SK-N-SH (cell line): ENCODE measurements around the gene EMP1. TPM values are rescaled to one million over a fixed set of nuclear protein-coding genes. Genes with fewer than 3 reads are reported as not detected.

Source experiments
- CTCF ChIA-PET: fragments of 300-600, 350-600 bp; formaldehyde crosslinking; extraction: SDS; loops from one replicate; lab custom pipeline; 2021; lab: Yijun Ruan, JAX
- POLR2A ChIA-PET: fragments of 350-600 bp; sonication (Branson Sonifier 250); formaldehyde crosslinking; extraction: SDS; loops from one replicate; lab custom pipeline; 2020; ENCODE audit warnings: antibody characterized with exemption, inconsistent platforms; lab: Yijun Ruan, JAX
- DNase-seq: peaks from one replicate; pipeline ENCODE4 v3.0.0; 2012
- H2AFZ ChIP-seq: fragments of 200-600 bp; sonication (generic); 2 replicates; pipeline ENCODE4 v1.8.1; 2016; ENCODE audit warnings: antibody characterized with exemption, mild to moderate bottlenecking, low read depth
- H3F3A ChIP-seq: fragments of 200-600 bp; sonication (generic); replicated peaks from 2 replicates; pipeline ENCODE3; 2016; ENCODE audit warnings: antibody characterized with exemption, mild to moderate bottlenecking; ENCODE audit not compliant: insufficient read depth
- H3K27ac ChIP-seq, 2 experiments: fragments of 200-500 bp in 1 of 2; fragments of 200-600 bp in 1 of 2; sonication (Bioruptor generic) in 1 of 2; sonication (generic), shearing (Covaris generic) in 1 of 2; 2 replicates each; pipeline versions ENCODE4 v1.5.1 to v1.6.1; 2014 to 2016; ENCODE audit warnings: low read depth in 2 of 2, inconsistent platforms in 1 of 2, low read length in 1 of 2, mild to moderate bottlenecking in 1 of 2, mixed read lengths in 1 of 2
- H3K27me3 ChIP-seq: fragments of 200-600 bp; sonication (generic), shearing (Covaris generic); 2 replicates; pipeline ENCODE4 v1.6.1; 2016; ENCODE audit warnings: mixed run types; ENCODE audit not compliant: insufficient read depth
- H3K36me3 ChIP-seq, 2 experiments: fragments of 200-500 bp in 1 of 2; fragments of 200-600 bp in 1 of 2; sonication (Bioruptor generic) in 1 of 2; sonication (generic) in 1 of 2; replicated peaks in 1 of 2; 2 replicates each; pipeline versions ENCODE3 to v1.5.1; 2014 to 2016; ENCODE audit warnings: low read length in 1 of 2, mild to moderate bottlenecking in 1 of 2; ENCODE audit not compliant: insufficient read depth in 2 of 2, control insufficient read depth in 1 of 2
- H3K4me1 ChIP-seq, 2 experiments: fragments of 200-500 bp in 1 of 2; fragments of 200-600 bp in 1 of 2; sonication (Bioruptor generic) in 1 of 2; sonication (generic), shearing (Covaris generic) in 1 of 2; 2 replicates each; pipeline versions ENCODE4 v1.5.1 to v1.6.1; 2014 to 2016; ENCODE audit warnings: low read depth in 1 of 2, low read length in 1 of 2, mixed run types in 1 of 2; ENCODE audit not compliant: insufficient read depth in 2 of 2, control insufficient read depth in 1 of 2
- H3K4me2 ChIP-seq: fragments of 200-600 bp; sonication (generic), shearing (Covaris generic); 2 replicates; pipeline ENCODE4 v1.6.1; 2017; ENCODE audit warnings: mixed run types
- H3K4me3 ChIP-seq, 2 experiments: fragments of 200-500 bp in 1 of 2; fragments of 200-600 bp in 1 of 2; sonication (Bioruptor generic) in 1 of 2; sonication (generic), shearing (Covaris generic) in 1 of 2; 2 replicates each; pipeline versions ENCODE4 v1.5.1 to v1.8.1; 2014 to 2016; ENCODE audit warnings: low read depth in 2 of 2, inconsistent platforms in 1 of 2, low read length in 1 of 2, mild to moderate bottlenecking in 1 of 2, mixed read lengths in 1 of 2, moderate library complexity in 1 of 2
- H3K79me2 ChIP-seq: fragments of 200-600 bp; sonication (generic); 2 replicates; pipeline ENCODE4 v1.8.1; 2017; ENCODE audit warnings: mild to moderate bottlenecking; ENCODE audit not compliant: insufficient read depth
- H3K9ac ChIP-seq: fragments of 200-600 bp; sonication (generic); 2 replicates; pipeline ENCODE4 v1.6.1; 2017; ENCODE audit warnings: mixed run types
- H3K9me2 ChIP-seq: fragments of 200-600 bp; sonication (generic); 2 replicates; pipeline ENCODE4 v1.6.1; 2017; ENCODE audit warnings: mixed run types
- H3K9me3 ChIP-seq: fragments of 200-600 bp; sonication (generic); 2 replicates; pipeline ENCODE4 v1.6.1; 2017; ENCODE audit warnings: mixed run types, mild to moderate bottlenecking, moderate library complexity
- H4K20me1 ChIP-seq: fragments of 200-600 bp; sonication (generic); 2 replicates; pipeline ENCODE4 v1.6.1; 2017; ENCODE audit warnings: mild to moderate bottlenecking, mixed run types; ENCODE audit not compliant: insufficient read depth
- CHD2 ChIP-seq: fragments of 150-350 bp; IDR thresholded peaks from 2 replicates; pipeline ENCODE4 v1.6.1; 2018; ENCODE audit warnings: low read length; ENCODE audit not compliant: partially characterized antibody
- CTCF ChIP-seq: fragments of 200-600 bp; sonication (generic); IDR thresholded peaks from 2 replicates; pipeline ENCODE4 v1.6.1; 2017; ENCODE audit warnings: antibody characterized with exemption, mild to moderate bottlenecking, moderate library complexity
- ELF1 ChIP-seq: IDR thresholded peaks from 2 replicates; pipeline ENCODE4 v1.4.0; 2012
- EP300 ChIP-seq, 2 experiments: IDR thresholded peaks; 2 replicates each; pipeline versions ENCODE4 v1.4.0 to v1.6.1; 2012; ENCODE audit warnings: borderline replicate concordance in 1 of 2, low read depth in 1 of 2, low read length in 1 of 2
- EZH2phosphoT487 ChIP-seq: fragments of 200-600 bp; sonication (generic); IDR thresholded peaks from 2 replicates; pipeline ENCODE4 v1.6.1; 2017; ENCODE audit warnings: low read depth, mixed run types, mild to moderate bottlenecking, antibody characterized with exemption, moderate library complexity, borderline replicate concordance
- FOXM1 ChIP-seq: IDR thresholded peaks from 2 replicates; pipeline ENCODE4 v1.4.0; 2012; ENCODE audit warnings: low read depth, mild to moderate bottlenecking
- IRF3 ChIP-seq: fragments of 150-350 bp; IDR thresholded peaks from 2 replicates; pipeline ENCODE4 v1.6.1; 2016; ENCODE audit warnings: mild to moderate bottlenecking, low read depth, low read length
- MAX ChIP-seq: IDR thresholded peaks from 2 replicates; pipeline ENCODE4 v1.4.0; 2012; ENCODE audit warnings: low read depth
- MXI1 ChIP-seq: IDR thresholded peaks from 2 replicates; pipeline ENCODE4 v1.6.1; 2012; ENCODE audit warnings: mild to moderate bottlenecking, low read depth, low read length, improper control_type of control experiment
- NFIC ChIP-seq: IDR thresholded peaks from 2 replicates; pipeline ENCODE4 v1.4.0; 2012; ENCODE audit warnings: borderline replicate concordance
- PBX3 ChIP-seq: IDR thresholded peaks from 2 replicates; pipeline ENCODE4; 2012
- POLR2AphosphoS5 ChIP-seq: IDR thresholded peaks from 2 replicates; pipeline ENCODE4 v1.6.1; 2012; ENCODE audit warnings: low read depth, low read length
- RCOR1 ChIP-seq: fragments of 150-350 bp; IDR thresholded peaks from 2 replicates; pipeline ENCODE4 v1.6.1; 2017; ENCODE audit warnings: antibody characterized with exemption, low read length
- RXRA ChIP-seq: IDR thresholded peaks from 2 replicates; pipeline ENCODE4 v1.4.0; 2012; ENCODE audit warnings: low read depth, mild to moderate bottlenecking, borderline replicate concordance
- SIN3A ChIP-seq: IDR thresholded peaks from 2 replicates; pipeline ENCODE4 v1.6.1; 2012; ENCODE audit warnings: low read depth, mild to moderate bottlenecking, low read length, moderate library complexity, borderline replicate concordance
- SMC3 ChIP-seq: IDR thresholded peaks from 2 replicates; pipeline ENCODE4 v1.6.1; 2012; ENCODE audit warnings: low read depth, low read length, improper control_type of control experiment
- TEAD4 ChIP-seq: IDR thresholded peaks from 2 replicates; pipeline ENCODE4 v1.4.0; 2012; ENCODE audit warnings: mild to moderate bottlenecking, borderline replicate concordance; ENCODE audit not compliant: insufficient read depth
- USF1 ChIP-seq: IDR thresholded peaks from 2 replicates; pipeline ENCODE4 v1.4.0; 2012; ENCODE audit warnings: low read depth, borderline replicate concordance
- USF2 ChIP-seq: fragments of 150-350 bp; IDR thresholded peaks from 2 replicates; pipeline ENCODE4 v1.6.1; 2017; ENCODE audit warnings: antibody characterized with exemption, low read length, low read depth, borderline replicate concordance
- ZBTB33 ChIP-seq: IDR thresholded peaks from 2 replicates; pipeline ENCODE4 v1.4.0; 2012; ENCODE audit warnings: low read depth, borderline replicate concordance
- WGBS: methylation state at CpG from one replicate; pipeline ENCODE4 v1.1.6; 2017; ENCODE audit warnings: low lambda C conversion rate; 5-methylcytosine and 5-hydroxymethylcytosine counted together
- polyA plus RNA-seq, 3 experiments: library from polyadenylated mRNA; depleted of rRNA; stranded (reverse); fragments of >200 nt; gene quantifications; 2 replicates each; pipeline ENCODE4 v1.2.3, GENCODE V29; 2012

The EMP1 gene
- polyA plus RNA-seq, 1 of the 3 experiments (the other 2 are of a cell fraction) = 67.4 TPM

GRCh38 chr12:13169272-13169671 lies 27.3 kb upstream of the EMP1 start (continued):
- TF ChIP-seq USF1 (no peak), POLR2AphosphoS5 (no peak), RXRA (no peak), PBX3 (no peak), CTCF (no peak), EZH2phosphoT487 (no peak), IRF3 (no peak), RCOR1 (no peak), EP300 (IDR thresholded peaks at IDR 0.05; ENCODE audit: borderline replicate concordance in 1 of 2, low read depth in 1 of 2, low read length in 1 of 2) (no peak), NFIC (no peak), CHD2 (no peak), FOXM1 (no peak), USF2 (no peak)
- TF ChIP-seq, all 33 proteins: peak for 0

GRCh38 chr12:13170892-13171490 lies 25.5 kb upstream of the EMP1 start:
- Histone ChIP-seq H2AFZ (peak overlapping the region; percentile 57), H3K4me2 (peak overlapping the region; percentile 37; the same call in 1 of the 2 replicates), H3K9me3 (no peaks in the 10 kb centered on the region), H3K4me1 (peaks cover 0 to 42% of the 10 kb centered on the region in 2 experiments; a peak in 3 of 4 replicates), H3K79me2 (no peaks in the 10 kb centered on the region), H3K27me3 (no peaks in the 10 kb centered on the region), H3K9ac (no peak overlapping the region; the same call in 1 of the 2 replicates), H4K20me1 (no peaks in the 10 kb centered on the region), H3K27ac (peak overlapping the region in 1 of 2 experiments; percentile 84; a peak in 2 of 4 replicates), H3K4me3 (no peak overlapping the region), H3F3A (peaks cover 19% of the 10 kb centered on the region), H3K9me2 (no peaks in the 10 kb centered on the region), H3K36me3 (no peaks in the 10 kb centered on the region)
- ChIA-PET CTCF (no interaction called here), POLR2A (no interaction called here)
- DNase-seq = no peak
- TF ChIP-seq SIN3A = no peak
- no peak for TF ChIP-seq SMC3
- TF ChIP-seq RCOR1 = no peak
- TF ChIP-seq MAX = no peak
- no peak for TF ChIP-seq CHD2
- no peak for TF ChIP-seq TEAD4
- no peak for TF ChIP-seq ZBTB33
- TF ChIP-seq RXRA = no peak
- no peak for TF ChIP-seq MXI1
- TF ChIP-seq ELF1 = no peak
- TF ChIP-seq USF1 = no peak
- WGBS = 74% methylated on average over 4 of the region's 4 CpGs
